Gastrocnemius medialis (tissue), 4 donors: ENCODE measurements around the gene SLC2A5. TPM values are rescaled to one million over a fixed set of nuclear protein-coding genes. Genes with fewer than 3 reads are reported as not detected.

ENCODE experiments used
- ATAC-seq, 2 donors: fragments of 150-250 bp; one replicate each; pipeline ENCODE4 v1.9.1; 2016
- DNase-seq, 2 donors: peaks; one replicate each; pipeline ENCODE4 v3.0.0-alpha.2; 2019
- H3K27ac ChIP-seq, 4 donors: fragments of 200-600 bp; sonication (generic); 1 replicate in 1 of 4; 2 replicates in 3 of 4; pipeline ENCODE4 v1.5.1; 2016 to 2018; ENCODE audit warnings: mild to moderate bottlenecking in 2 of 4, moderate library complexity in 1 of 4
- H3K27me3 ChIP-seq, 3 donors: fragments of 200-600 bp; sonication (generic) in 2 of 3; 1 replicate in 1 of 3; 2 replicates in 2 of 3; pipeline versions ENCODE4 v1.5.1 to v1.6.0; 2016 to 2019; ENCODE audit warnings: mild to moderate bottlenecking in 1 of 3, moderate library complexity in 1 of 3
- H3K36me3 ChIP-seq, 2 donors: fragments of 200-600 bp; sonication (generic) in 1 of 2; one replicate each; pipeline ENCODE4 v1.5.1; 2017 to 2018
- H3K4me1 ChIP-seq, 2 donors: fragments of 200-600 bp; sonication (generic) in 1 of 2; one replicate each; pipeline ENCODE4 v1.5.1; 2016 to 2017; ENCODE audit warnings: mild to moderate bottlenecking in 2 of 2
- H3K4me3 ChIP-seq, 4 donors: fragments of 200-600 bp; sonication (generic) in 3 of 4; 1 replicate in 1 of 4; 2 replicates in 3 of 4; pipeline ENCODE4 v1.5.1; 2016 to 2019; ENCODE audit warnings: mild to moderate bottlenecking in 2 of 4
- H3K9me3 ChIP-seq, 3 donors: fragments of 200-600 bp; sonication (generic) in 2 of 3; 1 replicate in 1 of 3; 2 replicates in 2 of 3; pipeline ENCODE4 v1.5.1; 2016 to 2019
- CTCF ChIP-seq, 5 experiments: fragments of 450-650 bp in 3 of 5; fragments of 200-600 bp in 2 of 5; sonication (generic) in 2 of 5; IDR thresholded peaks in 4 of 5; conservative IDR thresholded peaks in 1 of 5; 1 replicate in 4 of 5; 2 replicates in 1 of 5; pipeline ENCODE4 v1.5.1; 2016 to 2019; ENCODE audit warnings: antibody characterized with exemption in 5 of 5, mild to moderate bottlenecking in 3 of 5, moderate library complexity in 3 of 5
- POLR2A ChIP-seq, 2 donors: fragments of 450-650 bp; IDR thresholded peaks; one replicate each; pipeline ENCODE4 v1.6.1; 2017; ENCODE audit warnings: antibody characterized with exemption in 2 of 2, mild to moderate bottlenecking in 2 of 2, moderate library complexity in 2 of 2
- in situ Hi-C, 4 donors: fragments of 200-750 bp; cut with MboI; loops; one replicate each; pipeline versions ENCODE4 v1.15.0 to v1.8.0; 2017; ENCODE audit warnings: low sequenced_read_pairs in 4 of 4
- intact Hi-C: fragments of 100-400 bp; cut with DNase I; formaldehyde crosslinking; loops from one replicate; pipeline ENCODE4 v1.15.1; 2023; ENCODE audit warnings: low total_unique reads
- total RNA-seq, 4 donors: library from RNA; depleted of rRNA; stranded (reverse); fragments of >200 nt; gene quantifications; one replicate each; pipeline versions ENCODE4 v1.1.0 to v1.2.3, GENCODE V29; 2016

Gene SLC2A5
- total RNA-seq, 4 donors from 2014 or later: 11.2 to 34.5 (median 22.8) TPM

GRCh38 chr1:9061252-9061960 lies 8.0 kb downstream of the SLC2A5 start:
- H3K4me1 ChIP-seq: peaks cover 57 to 59% of the 10 kb centered on the region in 2 donors
- TF ChIP-seq CTCF (IDR thresholded peaks at IDR 0.05 in 4 of 5, conservative IDR thresholded peaks at IDR 0.05 in 1 of 5) (no peak), POLR2A (IDR thresholded peaks at IDR 0.05) (peak in 1 of 2 donors; percentile 14)
- no peaks in the 10 kb centered on the region for H3K9me3 ChIP-seq
- ATAC-seq (peak in 1 of 2 donors; percentile 6), DNase-seq (peak in 1 of 2 donors; percentile 62)
- H3K27ac ChIP-seq: peak overlapping the region; percentile 79 to 90 (median 88)
- no peaks in the 10 kb centered on the region for H3K27me3 ChIP-seq
- no peaks in the 10 kb centered on the region for H3K36me3 ChIP-seq
- H3K4me3 ChIP-seq: peak overlapping the region in 1 of 4 donors; percentile 5
- intact Hi-C loops: loop anchor here (10.0 kb wide), 4 partner anchors 373 to 1047 kb away; no protein-coding TSS in a partner anchor
- in situ Hi-C loops: no loop called here

- ATAC-seq (no peak), DNase-seq (peak in 1 of 2 donors; percentile 10)
- intact Hi-C loops (loop anchor here (10.0 kb wide), 4 partner anchors 375 to 1045 kb away; no protein-coding TSS in a partner anchor), in situ Hi-C loops (no loop called here)
- Histone ChIP-seq H3K36me3 (no peaks in the 10 kb centered on the region), H3K27me3 (no peaks in the 10 kb centered on the region), H3K27ac (peak overlapping the region; percentile 39 to 90 (median 84)), H3K4me3 (no peak overlapping the region), H3K9me3 (no peaks in the 10 kb centered on the region), H3K4me1 (peaks cover 46% of the 10 kb centered on the region in 2 donors)
- TF ChIP-seq POLR2A (IDR thresholded peaks at IDR 0.05) (no peak), CTCF (IDR thresholded peaks at IDR 0.05 in 4 of 5, conservative IDR thresholded peaks at IDR 0.05 in 1 of 5) (no peak)
Measured at GRCh38 chr1:9059891-9060744, 9.3 kb downstream of the SLC2A5 start.

- intact Hi-C loops: no loop called here
- no peak overlapping the region for H3K4me3 ChIP-seq
Measured at GRCh38 chr1:9058465-9058864, 11.0 kb downstream of the SLC2A5 start.

GRCh38 chr1:9057851-9058250 lies 11.6 kb downstream of the SLC2A5 start:
- ATAC-seq: peak in 1 of 2 donors; percentile 32
- no peak overlapping the region for H3K4me3 ChIP-seq
- in situ Hi-C loops (no loop called here), intact Hi-C loops (no loop called here)
- H3K4me1 ChIP-seq: peaks cover 33 to 41% of the 10 kb centered on the region in 2 donors
- no peaks in the 10 kb centered on the region for H3K27me3 ChIP-seq
- DNase-seq: peak in 1 of 2 donors; percentile 16
- H3K9me3 ChIP-seq: no peaks in the 10 kb centered on the region
- peak overlapping the region; percentile 79 to 90 (median 86) for H3K27ac ChIP-seq
- H3K36me3 ChIP-seq: no peaks in the 10 kb centered on the region
- TF ChIP-seq CTCF (IDR thresholded peaks at IDR 0.05 in 4 of 5, conservative IDR thresholded peaks at IDR 0.05 in 1 of 5) (no peak), POLR2A (IDR thresholded peaks at IDR 0.05) (no peak)

More at GRCh38 chr1:9058465-9058864, 11.0 kb downstream of the SLC2A5 start:
- Histone ChIP-seq H3K36me3 (no peaks in the 10 kb centered on the region), H3K27ac (peak overlapping the region; percentile 79 to 90 (median 86)), H3K4me1 (peaks cover 33 to 41% of the 10 kb centered on the region in 2 donors), H3K27me3 (no peaks in the 10 kb centered on the region), H3K9me3 (no peaks in the 10 kb centered on the region)
- ATAC-seq (peak; percentile 82 to 86), DNase-seq (peak; percentile 57 to 77)
- TF ChIP-seq POLR2A (IDR thresholded peaks at IDR 0.05) (peak in 1 of 2 donors; percentile 31), CTCF (IDR thresholded peaks at IDR 0.05 in 4 of 5, conservative IDR thresholded peaks at IDR 0.05 in 1 of 5) (peak in 4 of 5 experiments; percentile 25 to 50 (median 44))
- in situ Hi-C loops: no loop called here
